ENCODE data around the gene SERAC1. TPM values are rescaled to one million over a fixed set of nuclear protein-coding genes. Genes with fewer than 3 reads are reported as not detected.

SERAC1 gene
- polyA plus RNA-seq, 3 donors = 4.3 to 5.1 (median 4.4) TPM

GRCh38 chr6:158067436-158068015 lies 100.5 kb downstream of the SERAC1 start:
- Histone ChIP-seq H3K4me3 (replicated peaks in 1 of 3; ENCODE audit: low read depth in 2 of 3, low read length in 3 of 3) (no peak overlapping the region), H3K4me1 (ENCODE audit: control insufficient read depth in 1 of 2, insufficient read depth in 2 of 2, low read length in 2 of 2) (peaks cover 18 to 19% of the 10 kb centered on the region in 2 donors), H4K20me1 (ENCODE audit: insufficient read depth, low read length) (no peaks in the 10 kb centered on the region), H3K27ac (ENCODE audit: low read depth in 1 of 2, low read length in 2 of 2) (no peak overlapping the region), H3K36me3 (replicated peaks in 1 of 2; ENCODE audit: control insufficient read depth in 1 of 2, insufficient read depth in 2 of 2, low read length in 2 of 2) (no peaks in the 10 kb centered on the region), H3K27me3 (ENCODE audit: control insufficient read depth in 2 of 2, insufficient read depth in 2 of 2, low read length in 2 of 2) (no peaks in the 10 kb centered on the region), H3K4me2 (replicated peaks; ENCODE audit: extremely low read depth, low read length, poor library complexity, severe bottlenecking) (no peak overlapping the region), H3K79me2 (ENCODE audit: insufficient read depth, low read length) (no peaks in the 10 kb centered on the region), H3K9me3 (replicated peaks in 1 of 2; ENCODE audit: control insufficient read depth in 1 of 2, insufficient read depth in 1 of 2, low read length in 2 of 2) (peaks cover 0 to 2% of the 10 kb centered on the region in 2 donors), H3K9ac (ENCODE audit: insufficient read depth, low read length, poor library complexity, severe bottlenecking) (no peak overlapping the region), H2AFZ (ENCODE audit: insufficient read depth, low read depth, low read length, poor library complexity, severe bottlenecking) (no peak overlapping the region)
- H3K9me3 Mint-ChIP-seq = peaks cover 0 to 7% (median 3%) of the 10 kb centered on the region in 7 donors
- H3K27ac Mint-ChIP-seq = peak overlapping the region in 1 of 7 donors; percentile 72
- WGBS (ENCODE audit: insufficient coverage) = 87% methylated on average over 5 of the region's 10 CpGs
- peaks cover 0 to 3% (median 0%) of the 10 kb centered on the region in 3 donors for H3K27me3 Mint-ChIP-seq (ENCODE audit: low read depth in 3 of 3)
- no peak for DNase-seq
- TF ChIP-seq, protein P1, sequence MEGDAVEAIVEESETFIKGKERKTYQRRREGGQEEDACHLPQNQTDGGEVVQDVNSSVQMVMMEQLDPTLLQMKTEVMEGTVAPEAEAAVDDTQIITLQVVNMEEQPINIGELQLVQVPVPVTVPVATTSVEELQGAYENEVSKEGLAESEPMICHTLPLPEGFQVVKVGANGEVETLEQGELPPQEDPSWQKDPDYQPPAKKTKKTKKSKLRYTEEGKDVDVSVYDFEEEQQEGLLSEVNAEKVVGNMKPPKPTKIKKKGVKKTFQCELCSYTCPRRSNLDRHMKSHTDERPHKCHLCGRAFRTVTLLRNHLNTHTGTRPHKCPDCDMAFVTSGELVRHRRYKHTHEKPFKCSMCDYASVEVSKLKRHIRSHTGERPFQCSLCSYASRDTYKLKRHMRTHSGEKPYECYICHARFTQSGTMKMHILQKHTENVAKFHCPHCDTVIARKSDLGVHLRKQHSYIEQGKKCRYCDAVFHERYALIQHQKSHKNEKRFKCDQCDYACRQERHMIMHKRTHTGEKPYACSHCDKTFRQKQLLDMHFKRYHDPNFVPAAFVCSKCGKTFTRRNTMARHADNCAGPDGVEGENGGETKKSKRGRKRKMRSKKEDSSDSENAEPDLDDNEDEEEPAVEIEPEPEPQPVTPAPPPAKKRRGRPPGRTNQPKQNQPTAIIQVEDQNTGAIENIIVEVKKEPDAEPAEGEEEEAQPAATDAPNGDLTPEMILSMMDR (IDR thresholded peaks at IDR 0.05) = no peak
- peaks cover 20% of the 10 kb centered on the region for H3K4me1 Mint-ChIP-seq
- H3K4me3 Mint-ChIP-seq = no peak overlapping the region
- intact Hi-C loops (cut with micrococcal nuclease) = no loop called here
- peaks cover 0 to 15% of the 10 kb centered on the region in 2 donors for H3K36me3 Mint-ChIP-seq

GRCh38 chr6:158066136-158066781 lies 101.8 kb downstream of the SERAC1 start:
- 77% methylated on average over 16 of the region's 23 CpGs for WGBS (ENCODE audit: insufficient coverage)
- intact Hi-C loops (cut with micrococcal nuclease) = no loop called here
- peaks cover 0 to 9% (median 4%) of the 10 kb centered on the region in 7 donors for H3K9me3 Mint-ChIP-seq
- Histone ChIP-seq H3K27ac (ENCODE audit: low read depth in 1 of 2, low read length in 2 of 2) (no peak overlapping the region), H3K4me2 (replicated peaks; ENCODE audit: extremely low read depth, low read length, poor library complexity, severe bottlenecking) (no peak overlapping the region), H2AFZ (ENCODE audit: insufficient read depth, low read depth, low read length, poor library complexity, severe bottlenecking) (no peak overlapping the region), H4K20me1 (ENCODE audit: insufficient read depth, low read length) (no peaks in the 10 kb centered on the region), H3K36me3 (replicated peaks in 1 of 2; ENCODE audit: control insufficient read depth in 1 of 2, insufficient read depth in 2 of 2, low read length in 2 of 2) (no peaks in the 10 kb centered on the region), H3K9ac (ENCODE audit: insufficient read depth, low read length, poor library complexity, severe bottlenecking) (no peak overlapping the region), H3K4me1 (ENCODE audit: control insufficient read depth in 1 of 2, insufficient read depth in 2 of 2, low read length in 2 of 2) (peaks cover 12 to 18% of the 10 kb centered on the region in 2 donors), H3K4me3 (replicated peaks in 1 of 3; ENCODE audit: low read depth in 2 of 3, low read length in 3 of 3) (no peak overlapping the region), H3K27me3 (ENCODE audit: control insufficient read depth in 2 of 2, insufficient read depth in 2 of 2, low read length in 2 of 2) (no peaks in the 10 kb centered on the region), H3K9me3 (replicated peaks in 1 of 2; ENCODE audit: control insufficient read depth in 1 of 2, insufficient read depth in 1 of 2, low read length in 2 of 2) (peaks cover 0 to 2% of the 10 kb centered on the region in 2 donors), H3K79me2 (ENCODE audit: insufficient read depth, low read length) (no peaks in the 10 kb centered on the region)
- no peak overlapping the region for H3K27ac Mint-ChIP-seq
- H3K36me3 Mint-ChIP-seq = peaks cover 0 to 12% of the 10 kb centered on the region in 2 donors
- no peak for DNase-seq
- H3K4me1 Mint-ChIP-seq = peaks cover 14% of the 10 kb centered on the region
- H3K27me3 Mint-ChIP-seq (ENCODE audit: low read depth in 3 of 3) = peaks cover 0 to 3% (median 0%) of the 10 kb centered on the region in 3 donors
- no peak overlapping the region for H3K4me3 Mint-ChIP-seq
- TF ChIP-seq, protein P1 (IDR thresholded peaks at IDR 0.05) = no peak

Data from CD14-positive monocyte (primary cell).